ENCODE measurements around the gene PLEKHM2.

- TF ChIP-seq CTCF (IDR thresholded peaks at IDR 0.05; ENCODE audit: low read depth, low read length, poor library complexity, severe bottlenecking) (no peak), EZH2phosphoT487 (IDR thresholded peaks at IDR 0.05; ENCODE audit: borderline replicate concordance, low read length) (no peak)
These were observed 84.3 kb downstream of the PLEKHM2 start for GRCh38 chr1:15768388-15768787.

Measured in DOHH2 (cell line).